Tibial nerve (tissue), 4 donors: ENCODE results near the gene PRPF38A.

Experiments
- EP300 ChIP-seq, 2 donors: sonication (generic); formaldehyde crosslinking; IDR thresholded peaks; one replicate each; pipeline ENCODE4 v1.6.1; 2017; ENCODE audit warnings: antibody characterized with exemption in 2 of 2, mild to moderate bottlenecking in 1 of 2
- TF ChIP-seq, protein P1 (sequence below), 5 experiments: fragments of 200-600 bp in 3 of 5; fragments of 450-650 bp in 2 of 5; sonication (generic) in 3 of 5; IDR thresholded peaks; one replicate each; pipeline ENCODE4 v1.5.1; 2016 to 2019; ENCODE audit warnings: antibody characterized with exemption in 5 of 5, mild to moderate bottlenecking in 3 of 5, moderate library complexity in 2 of 5

DNA sequence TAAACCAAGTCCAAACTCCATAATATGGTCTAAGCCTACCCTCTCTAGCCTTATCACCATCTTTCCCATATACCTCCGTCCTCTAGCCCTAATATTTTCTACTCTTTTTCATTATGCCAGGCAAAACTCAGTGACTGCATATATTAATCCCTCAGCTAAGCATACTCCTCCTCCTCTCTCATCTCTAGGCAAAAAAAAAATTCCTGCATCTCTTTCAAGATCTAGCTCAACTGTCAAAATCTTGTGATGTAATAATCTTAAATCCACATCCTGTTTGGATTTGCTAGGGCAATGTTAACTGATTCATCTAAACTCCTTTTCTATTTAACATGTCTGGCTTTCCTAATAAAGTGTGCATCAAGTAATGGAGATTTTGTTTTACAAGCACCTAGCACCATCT is 20.4 kb downstream of the PRPF38A start:
- no peak for TF ChIP-seq EP300 (IDR thresholded peaks at IDR 0.05)
- TF ChIP-seq, protein P1, sequence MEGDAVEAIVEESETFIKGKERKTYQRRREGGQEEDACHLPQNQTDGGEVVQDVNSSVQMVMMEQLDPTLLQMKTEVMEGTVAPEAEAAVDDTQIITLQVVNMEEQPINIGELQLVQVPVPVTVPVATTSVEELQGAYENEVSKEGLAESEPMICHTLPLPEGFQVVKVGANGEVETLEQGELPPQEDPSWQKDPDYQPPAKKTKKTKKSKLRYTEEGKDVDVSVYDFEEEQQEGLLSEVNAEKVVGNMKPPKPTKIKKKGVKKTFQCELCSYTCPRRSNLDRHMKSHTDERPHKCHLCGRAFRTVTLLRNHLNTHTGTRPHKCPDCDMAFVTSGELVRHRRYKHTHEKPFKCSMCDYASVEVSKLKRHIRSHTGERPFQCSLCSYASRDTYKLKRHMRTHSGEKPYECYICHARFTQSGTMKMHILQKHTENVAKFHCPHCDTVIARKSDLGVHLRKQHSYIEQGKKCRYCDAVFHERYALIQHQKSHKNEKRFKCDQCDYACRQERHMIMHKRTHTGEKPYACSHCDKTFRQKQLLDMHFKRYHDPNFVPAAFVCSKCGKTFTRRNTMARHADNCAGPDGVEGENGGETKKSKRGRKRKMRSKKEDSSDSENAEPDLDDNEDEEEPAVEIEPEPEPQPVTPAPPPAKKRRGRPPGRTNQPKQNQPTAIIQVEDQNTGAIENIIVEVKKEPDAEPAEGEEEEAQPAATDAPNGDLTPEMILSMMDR (IDR thresholded peaks at IDR 0.05): no peak
